HFF-Myc (cell line): ENCODE measurements around the gene RNASEH2C.
"Not testable (repeated sequence)": the region's sequence is repeated elsewhere in the genome, so short reads cannot be mapped to it uniquely, and the experiment has no call there.

Source experiments
- DNase-seq: peaks from one replicate; pipeline ENCODE4 v3.0.0-alpha.2; 2011; ENCODE audit warnings: low read depth; ENCODE audit errors: extremely low read depth
- H3K4me3 ChIP-seq: replicated peaks from 2 replicates; pipeline ENCODE4 v1.5.1; 2011; ENCODE audit warnings: low read depth, mild to moderate bottlenecking, control low read depth, low read length
- TF ChIP-seq, protein P1 (sequence below): IDR thresholded peaks from 2 replicates; pipeline ENCODE4 v1.5.1; 2012; ENCODE audit warnings: mild to moderate bottlenecking, low read depth, low read length, control low read depth; ENCODE audit errors: missing control alignments

The RNASEH2C gene

GRCh38 chr11:65720211-65720934 is at the start of gene RNASEH2C:
TSS of gene RNASEH2C (minus strand) at chr11:65720798. CDS start at chr11:65720758, 40 bp downstream.
- TF ChIP-seq, protein P1, sequence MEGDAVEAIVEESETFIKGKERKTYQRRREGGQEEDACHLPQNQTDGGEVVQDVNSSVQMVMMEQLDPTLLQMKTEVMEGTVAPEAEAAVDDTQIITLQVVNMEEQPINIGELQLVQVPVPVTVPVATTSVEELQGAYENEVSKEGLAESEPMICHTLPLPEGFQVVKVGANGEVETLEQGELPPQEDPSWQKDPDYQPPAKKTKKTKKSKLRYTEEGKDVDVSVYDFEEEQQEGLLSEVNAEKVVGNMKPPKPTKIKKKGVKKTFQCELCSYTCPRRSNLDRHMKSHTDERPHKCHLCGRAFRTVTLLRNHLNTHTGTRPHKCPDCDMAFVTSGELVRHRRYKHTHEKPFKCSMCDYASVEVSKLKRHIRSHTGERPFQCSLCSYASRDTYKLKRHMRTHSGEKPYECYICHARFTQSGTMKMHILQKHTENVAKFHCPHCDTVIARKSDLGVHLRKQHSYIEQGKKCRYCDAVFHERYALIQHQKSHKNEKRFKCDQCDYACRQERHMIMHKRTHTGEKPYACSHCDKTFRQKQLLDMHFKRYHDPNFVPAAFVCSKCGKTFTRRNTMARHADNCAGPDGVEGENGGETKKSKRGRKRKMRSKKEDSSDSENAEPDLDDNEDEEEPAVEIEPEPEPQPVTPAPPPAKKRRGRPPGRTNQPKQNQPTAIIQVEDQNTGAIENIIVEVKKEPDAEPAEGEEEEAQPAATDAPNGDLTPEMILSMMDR = no peak
- peak within 1 kb of the TSS; percentile 88 for H3K4me3 ChIP-seq
- DNase-seq = no peak

DNA sequence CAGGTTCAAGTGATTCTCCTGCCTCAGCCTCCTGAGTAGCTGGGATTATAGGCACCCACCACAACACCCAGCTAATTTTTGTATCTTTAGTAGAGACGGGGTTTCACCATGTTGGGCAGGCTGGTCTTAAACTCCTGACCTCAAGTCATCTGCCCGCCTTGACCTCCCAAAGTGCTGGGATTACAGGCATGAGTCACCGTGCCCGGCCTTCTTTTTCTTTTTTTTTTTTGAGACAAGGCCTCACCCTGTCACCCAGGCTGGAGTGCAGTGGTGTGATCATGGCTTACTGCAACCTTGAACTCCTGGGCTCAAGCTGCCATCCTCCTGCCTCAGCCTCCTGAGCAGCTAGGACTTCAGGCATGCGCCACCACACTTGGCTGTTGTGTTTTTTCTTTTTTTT is 47.2 kb upstream of the RNASEH2C start:
- not testable (repeated sequence) for DNase-seq, H3K4me3 ChIP-seq

GRCh38 chr11:65767406-65767805 is 46.8 kb upstream of the RNASEH2C start:
- TF ChIP-seq, protein P1 = no peak
- H3K4me3 ChIP-seq = no peak overlapping the region
- DNase-seq = no peak

GRCh38 chr11:65766535-65766934 is 45.9 kb upstream of the RNASEH2C start:
- H3K4me3 ChIP-seq = no peak overlapping the region
- TF ChIP-seq, protein P1 = no peak
- DNase-seq = no peak

GRCh38 chr11:65764434-65764833 is 43.8 kb upstream of the RNASEH2C start:
- H3K4me3 ChIP-seq = no peak overlapping the region
- no peak for DNase-seq
- TF ChIP-seq, protein P1 = no peak

DNA sequence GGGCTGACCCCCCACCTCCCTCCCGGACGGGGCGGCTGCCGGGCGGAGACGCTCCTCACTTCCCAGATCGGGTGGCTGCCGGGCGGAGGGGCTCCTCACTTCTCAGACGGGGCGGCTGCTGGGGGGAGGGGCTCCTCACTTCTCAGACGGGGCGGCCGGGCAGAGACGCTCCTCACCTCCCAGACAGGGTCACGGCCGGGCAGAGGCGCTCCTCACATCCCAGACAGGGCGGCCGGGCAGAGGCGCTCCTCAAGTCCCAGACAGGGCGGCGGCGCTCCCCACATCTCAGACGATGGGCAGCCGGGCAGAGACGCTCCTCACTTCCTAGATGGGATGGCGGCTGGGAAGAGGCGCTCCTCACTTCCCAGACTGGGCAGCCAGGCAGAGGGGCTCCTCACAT is 42.2 kb upstream of the RNASEH2C start:
- DNase-seq, H3K4me3 ChIP-seq: not testable (repeated sequence)

DNA sequence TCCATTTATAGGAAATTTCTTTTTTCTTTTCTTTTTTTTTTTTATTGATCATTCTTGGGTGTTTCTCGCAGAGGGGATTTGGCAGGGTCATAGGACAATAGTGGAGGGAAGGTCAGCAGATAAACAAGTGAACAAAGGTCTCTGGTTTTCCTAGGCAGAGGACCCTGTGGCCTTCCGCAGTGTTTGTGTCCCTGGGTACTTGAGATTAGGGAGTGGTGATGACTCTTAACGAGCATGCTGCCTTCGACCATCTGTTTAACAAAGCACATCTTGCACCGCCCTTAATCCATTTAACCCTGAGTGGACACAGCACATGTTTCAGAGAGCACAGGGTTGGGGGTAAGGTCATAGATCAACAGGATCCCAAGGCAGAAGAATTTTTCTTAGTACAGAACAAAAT is 41.6 kb upstream of the RNASEH2C start:
- H3K4me3 ChIP-seq, DNase-seq: not testable (repeated sequence)

DNA sequence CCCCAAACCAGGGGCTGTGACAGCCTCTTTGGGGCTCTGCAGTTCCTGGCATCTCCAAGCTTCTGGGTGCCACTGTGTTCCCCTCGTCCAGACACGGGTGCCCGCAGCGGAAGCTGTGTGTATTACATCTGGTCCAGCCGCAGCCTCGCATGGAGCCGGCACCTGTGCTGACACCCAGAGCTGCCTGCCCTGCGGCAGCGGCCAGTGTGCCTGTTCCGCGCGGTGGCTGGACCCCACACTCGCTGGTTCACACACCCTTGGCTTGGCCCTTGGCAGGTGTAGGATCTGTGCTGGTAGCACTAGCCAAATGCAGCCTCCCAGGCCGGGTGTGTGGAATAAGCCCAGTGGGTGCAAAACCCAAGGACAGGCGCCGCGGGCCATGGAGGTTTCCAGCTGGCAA is 24.5 kb upstream of the RNASEH2C start:
- no peak overlapping the region for H3K4me3 ChIP-seq
- TF ChIP-seq, protein P1 = no peak
- DNase-seq = no peak
